HL-60 (cell line): ENCODE results near the gene DMD.

Source experiments
- CTCF ChIP-seq: IDR thresholded peaks from one replicate; pipeline ENCODE4 v1.5.1; 2011; ENCODE audit warnings: low read length, control low read depth, inconsistent platforms; ENCODE audit not compliant: insufficient read depth
- GABPA ChIP-seq: IDR thresholded peaks from 2 replicates; pipeline ENCODE4 v1.6.1; 2012; ENCODE audit warnings: low read depth
- POLR2AphosphoS5 ChIP-seq: IDR thresholded peaks from 2 replicates; pipeline ENCODE4 v1.6.1; 2012; ENCODE audit warnings: low read depth
- REST ChIP-seq: IDR thresholded peaks from 2 replicates; pipeline ENCODE4 v1.6.1; 2012; ENCODE audit warnings: low read depth; ENCODE audit not compliant: insufficient replicate concordance

GRCh38 chrX:32614707-32615106 is 596.6 kb downstream of the DMD start:
- TF ChIP-seq REST, result no peak
- no peak for TF ChIP-seq POLR2AphosphoS5
- no peak for TF ChIP-seq CTCF
- TF ChIP-seq GABPA, result no peak
